Measurements from ENCODE around the gene AKAP10. TPM values are rescaled to one million over a fixed set of nuclear protein-coding genes. Genes with fewer than 3 reads are reported as not detected.

AKAP10 gene
- total and polyA plus RNA-seq, 2 of the 8 experiments (the other 6 are each of a cell fraction or from before 2014, with no cell fraction given), result 13.3 to 27.0 TPM

DNA sequence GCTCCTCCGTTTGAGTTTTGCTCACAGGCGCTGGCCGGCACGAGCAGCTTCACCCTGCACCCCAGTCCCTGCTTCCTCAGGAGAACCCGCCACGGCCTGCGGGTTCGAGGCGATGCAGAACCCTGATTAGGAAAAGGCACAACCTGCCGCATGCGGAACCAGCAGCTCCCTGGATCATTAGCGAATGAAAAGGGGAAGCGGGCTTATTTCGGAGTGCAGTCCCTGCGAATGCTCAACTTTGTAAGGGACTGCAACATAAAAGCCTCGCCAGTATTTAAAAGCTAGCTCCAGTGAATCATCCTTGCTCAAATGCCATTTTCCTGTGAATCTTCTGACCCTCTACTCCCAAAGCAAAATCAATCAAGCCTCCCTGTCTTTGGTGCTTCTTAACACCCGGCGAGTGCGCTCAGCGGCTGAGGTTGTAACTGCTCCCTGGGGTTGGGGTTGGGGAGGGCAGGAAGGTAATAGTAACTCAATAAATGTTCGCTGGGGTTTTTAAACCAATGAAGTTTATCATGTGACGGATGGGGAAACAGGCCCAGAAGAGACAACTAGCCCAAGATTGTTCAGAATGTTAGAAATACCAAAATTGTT is 678 bp upstream of the AKAP10 start (continued):
- TF ChIP-seq, protein P1, sequence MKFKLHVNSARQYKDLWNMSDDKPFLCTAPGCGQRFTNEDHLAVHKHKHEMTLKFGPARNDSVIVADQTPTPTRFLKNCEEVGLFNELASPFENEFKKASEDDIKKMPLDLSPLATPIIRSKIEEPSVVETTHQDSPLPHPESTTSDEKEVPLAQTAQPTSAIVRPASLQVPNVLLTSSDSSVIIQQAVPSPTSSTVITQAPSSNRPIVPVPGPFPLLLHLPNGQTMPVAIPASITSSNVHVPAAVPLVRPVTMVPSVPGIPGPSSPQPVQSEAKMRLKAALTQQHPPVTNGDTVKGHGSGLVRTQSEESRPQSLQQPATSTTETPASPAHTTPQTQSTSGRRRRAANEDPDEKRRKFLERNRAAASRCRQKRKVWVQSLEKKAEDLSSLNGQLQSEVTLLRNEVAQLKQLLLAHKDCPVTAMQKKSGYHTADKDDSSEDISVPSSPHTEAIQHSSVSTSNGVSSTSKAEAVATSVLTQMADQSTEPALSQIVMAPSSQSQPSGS (IDR thresholded peaks at IDR 0.05; ENCODE audit: low read length), result peak; percentile 24; the same call in 1 of the 2 replicates
- no peak for TF ChIP-seq SUZ12 (IDR thresholded peaks at IDR 0.05; ENCODE audit: low read length)
- TF ChIP-seq ASH2L (IDR thresholded peaks at IDR 0.05; ENCODE audit: low read length), result peak; percentile 19
- TF ChIP-seq BRCA1 (IDR thresholded peaks at IDR 0.05; ENCODE audit: low read depth, low read length), result no peak
- 0 out of 2 replicates have a peak, but pooled peaks have one; percentile 21 for TF ChIP-seq RBBP5 (IDR thresholded peaks at IDR 0.05; ENCODE audit: borderline replicate concordance, low read depth, low read length)

Measured in H1 (cell line).